GM18526 (cell line): Measurements from ENCODE around the gene CHST9.

ENCODE experiments used
- POLR2A ChIP-seq: IDR thresholded peaks from 3 replicates; pipeline ENCODE4 v1.6.1; 2011; ENCODE audit not compliant: insufficient read length; ENCODE audit errors: extremely low read depth

CHST9 gene

DNA sequence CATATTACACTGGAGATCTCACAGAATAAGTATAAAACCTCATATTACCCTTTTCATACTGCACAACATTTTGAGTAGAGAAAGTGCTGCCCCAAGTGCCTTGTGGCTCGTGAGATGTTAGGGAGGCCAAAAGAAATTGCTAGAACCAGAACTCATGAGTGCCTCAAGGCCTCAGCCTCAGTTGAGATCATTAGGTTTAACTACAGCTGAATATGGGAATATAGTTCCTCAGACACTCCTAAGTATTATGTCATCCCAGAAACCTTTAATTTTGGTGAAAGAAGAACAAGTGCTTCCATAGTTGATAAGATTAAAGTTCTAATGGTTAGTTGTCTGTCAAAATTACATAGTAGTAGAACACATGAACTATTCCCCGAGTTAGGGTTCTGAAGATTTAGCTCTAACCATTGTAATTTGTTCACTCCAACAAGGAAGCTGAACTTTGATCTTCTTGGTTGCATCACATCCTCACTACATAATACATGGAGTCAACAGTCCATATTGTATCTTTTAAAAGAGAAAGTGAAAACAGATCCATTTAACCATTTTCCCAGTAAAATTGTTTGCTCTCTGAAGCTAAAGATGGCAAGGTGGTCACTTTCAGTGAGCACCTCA, 310.0 kb downstream of the CHST9 start:
- no peak for TF ChIP-seq POLR2A

DNA sequence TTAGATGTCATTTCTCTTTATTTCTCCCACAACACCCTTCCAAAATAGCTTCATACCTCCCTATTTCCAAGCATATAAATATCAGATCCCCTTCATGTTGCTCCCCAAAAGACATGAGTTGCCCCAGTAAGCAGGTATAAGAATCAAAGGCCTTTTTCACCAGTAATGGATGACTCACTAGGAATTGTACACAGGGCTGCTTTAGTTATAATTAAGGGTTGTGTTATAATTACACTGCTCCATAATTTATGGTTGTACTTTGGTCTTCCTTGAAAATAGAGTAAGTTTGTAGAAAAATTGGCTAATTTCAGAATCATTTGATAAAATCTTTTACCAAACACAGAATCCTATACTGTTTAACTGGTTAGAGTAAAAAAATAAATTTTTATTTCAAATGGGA, 310.8 kb downstream of the CHST9 start:
- no peak for TF ChIP-seq POLR2A

DNA sequence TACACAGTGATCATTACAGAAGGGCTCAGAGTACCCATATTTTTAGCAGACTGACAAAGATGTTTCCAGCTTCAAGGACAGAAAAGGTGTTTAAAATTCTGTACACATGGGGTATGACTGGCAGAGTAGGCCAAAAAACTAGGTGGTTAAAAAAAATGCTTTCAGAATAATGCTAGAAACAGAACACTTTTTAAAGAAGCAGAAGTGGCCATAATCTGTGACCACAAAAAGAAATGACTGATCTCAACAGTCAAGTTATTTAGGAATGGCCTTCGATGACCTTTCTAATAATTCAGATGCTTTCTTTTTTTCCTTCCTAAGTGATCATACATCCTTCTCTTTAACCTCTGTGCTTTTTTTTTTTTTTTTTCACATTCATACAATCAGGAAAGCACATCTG, 315.5 kb downstream of the CHST9 start:
- no peak for TF ChIP-seq POLR2A

DNA sequence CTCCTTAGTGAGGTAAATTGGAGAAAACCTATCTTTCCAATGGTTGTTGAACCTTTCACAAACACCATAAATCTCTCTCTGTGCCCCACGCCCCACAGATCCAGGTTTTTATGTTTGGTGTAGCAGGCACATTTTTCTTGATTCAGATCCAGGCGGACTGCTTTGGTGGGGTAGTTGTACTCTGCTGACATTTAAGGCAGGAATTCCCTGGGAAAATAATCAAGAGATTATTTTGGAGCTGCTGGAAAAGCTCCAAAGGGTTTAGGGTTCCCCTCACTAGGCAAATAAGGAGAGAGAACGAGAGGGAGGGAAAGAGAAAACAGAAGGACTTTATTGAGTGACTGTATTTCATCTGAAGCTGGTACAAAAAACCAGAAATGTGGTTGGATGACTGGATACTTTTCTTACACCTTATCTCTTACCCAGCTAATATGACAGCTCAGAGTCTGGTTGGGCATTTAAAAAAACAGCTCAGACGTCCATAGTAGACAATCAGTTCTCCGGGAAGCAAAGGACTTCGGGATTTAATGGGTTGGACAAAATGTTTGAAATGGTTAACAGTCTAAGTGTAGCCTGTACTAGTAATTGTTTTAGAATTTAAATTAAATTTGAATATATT, 316.0 kb downstream of the CHST9 start:
- TF ChIP-seq POLR2A = no peak

DNA sequence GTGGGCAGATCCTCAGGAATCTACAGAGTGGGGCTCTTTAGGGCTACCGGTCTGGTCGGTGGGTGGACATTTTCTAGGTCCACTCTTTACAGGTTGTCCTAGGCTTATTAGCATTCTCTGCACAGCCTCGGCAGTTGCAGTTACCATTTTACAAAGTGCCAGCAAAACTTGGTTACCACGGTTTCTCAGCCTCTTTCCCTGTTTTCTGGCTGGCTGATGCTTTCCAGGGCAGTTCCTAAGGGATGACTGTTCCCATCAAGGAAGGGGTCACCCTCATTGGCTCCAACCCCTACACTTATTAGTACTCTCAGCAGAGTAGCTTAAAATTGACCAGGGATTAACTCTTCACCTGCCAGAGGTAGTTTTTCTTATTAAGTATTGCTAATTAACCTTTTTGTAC, 317.6 kb downstream of the CHST9 start:
- no peak for TF ChIP-seq POLR2A

DNA sequence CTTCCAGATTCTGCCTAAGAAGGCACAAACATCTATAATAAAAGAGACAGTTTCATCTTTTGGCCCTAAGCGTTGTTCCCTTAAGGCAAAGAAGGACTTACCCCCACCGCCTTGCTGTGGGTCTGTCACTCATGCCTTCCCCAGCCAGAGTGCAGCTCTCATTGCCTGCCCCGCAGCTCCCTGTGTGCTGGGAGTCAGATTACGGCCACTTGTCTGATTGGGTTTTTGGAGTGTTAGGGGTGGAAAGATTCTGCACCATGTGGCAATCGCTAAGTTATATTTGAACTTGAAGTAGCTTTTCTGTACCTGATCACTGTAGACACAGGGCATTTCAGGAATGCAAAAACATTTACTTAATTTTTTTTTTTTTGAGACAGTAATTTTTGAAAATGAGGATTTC, 319.6 kb downstream of the CHST9 start, which contains the start of gene AQP4:
Gene AQP4 (minus strand): TSS at position 151 of the 400 bp plus-strand sequence. CDS start 18 bp downstream, at position 133.
- no peak for TF ChIP-seq POLR2A

DNA sequence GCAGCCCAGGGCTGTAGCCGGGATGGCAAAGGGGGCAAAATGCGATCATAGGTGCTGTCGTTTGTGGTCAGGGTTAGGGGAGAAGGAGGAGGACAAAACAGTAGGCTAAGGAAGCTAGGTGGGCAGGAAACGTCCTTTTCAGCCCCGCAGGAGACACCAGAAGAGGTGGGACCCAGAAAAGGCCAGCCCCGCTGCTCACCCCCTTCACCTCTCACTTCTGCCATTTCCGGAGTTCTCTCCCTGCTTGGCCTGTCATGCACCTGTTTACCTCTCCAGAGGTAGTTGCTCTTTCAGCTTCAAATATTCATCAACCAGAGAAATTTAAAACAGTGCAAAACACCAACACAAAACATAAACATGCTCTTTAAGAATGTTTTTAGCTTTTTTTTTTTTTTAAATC, 320.4 kb downstream of the CHST9 start:
- no peak for TF ChIP-seq POLR2A

DNA sequence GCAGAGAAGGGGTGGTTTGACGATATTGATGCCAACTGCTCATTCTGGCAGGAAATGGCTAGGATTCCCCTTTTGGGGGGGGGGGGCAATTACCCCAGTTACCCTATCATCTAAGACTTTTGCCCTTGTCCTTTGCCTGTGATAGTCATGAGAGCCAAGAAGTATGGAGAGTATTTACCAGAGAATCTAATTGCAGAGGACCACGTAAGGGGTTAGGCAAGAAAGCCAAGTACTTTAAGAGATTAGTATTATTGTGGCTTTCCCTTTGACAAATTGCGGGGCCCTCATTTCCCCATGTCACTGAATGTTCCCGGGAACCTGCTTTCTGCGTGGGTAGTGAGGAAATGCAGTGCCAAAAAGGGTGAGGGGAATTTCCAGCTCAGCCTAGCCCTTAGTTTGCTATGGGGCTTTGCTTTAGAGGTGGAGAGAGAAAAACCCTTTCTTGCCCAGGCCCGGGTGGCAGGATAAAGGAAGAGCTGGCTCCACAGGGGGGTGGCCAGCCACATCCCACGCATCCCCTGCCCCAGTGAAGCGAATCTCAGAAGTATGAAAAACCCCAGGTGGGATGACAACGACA, 321.1 kb downstream of the CHST9 start:
- TF ChIP-seq POLR2A = no peak

DNA sequence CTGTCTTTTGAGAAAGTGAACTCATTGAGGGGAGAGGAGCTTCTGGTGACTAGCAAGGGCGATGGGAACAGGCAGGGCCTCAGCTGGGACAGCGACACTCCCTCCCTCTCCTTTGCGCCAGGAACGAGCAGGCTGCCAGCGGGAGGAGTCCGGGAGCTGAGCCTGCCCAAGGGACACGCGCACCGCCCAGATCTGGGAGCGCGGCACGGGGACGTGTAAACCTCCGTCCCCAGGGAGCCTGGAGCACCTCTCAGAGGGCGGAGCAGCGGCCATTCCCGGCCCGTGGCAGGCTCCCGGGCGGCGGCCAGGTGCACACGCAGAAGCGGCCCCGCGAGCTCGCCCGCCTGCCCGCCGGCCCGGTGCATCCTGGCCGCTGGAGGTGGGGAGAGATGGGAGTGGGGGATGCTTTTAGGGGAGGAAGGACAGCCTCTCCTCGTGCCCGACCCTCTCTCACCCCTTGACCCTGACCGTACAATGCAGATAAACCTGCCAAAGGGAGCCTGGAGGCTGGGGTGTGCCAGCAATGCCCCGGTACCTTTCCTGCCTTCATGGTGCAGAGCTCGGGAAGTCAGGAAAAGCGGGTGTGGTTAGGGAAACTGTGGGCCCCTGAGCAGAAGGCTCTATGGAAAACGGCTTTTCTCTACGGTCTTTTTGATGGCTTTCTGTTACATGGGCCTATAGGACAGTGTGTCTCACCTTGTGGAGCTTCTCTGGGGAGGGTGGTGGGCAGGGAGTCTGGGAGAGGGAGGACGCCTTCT, 321.8 kb downstream of the CHST9 start:
- TF ChIP-seq POLR2A = no peak

DNA sequence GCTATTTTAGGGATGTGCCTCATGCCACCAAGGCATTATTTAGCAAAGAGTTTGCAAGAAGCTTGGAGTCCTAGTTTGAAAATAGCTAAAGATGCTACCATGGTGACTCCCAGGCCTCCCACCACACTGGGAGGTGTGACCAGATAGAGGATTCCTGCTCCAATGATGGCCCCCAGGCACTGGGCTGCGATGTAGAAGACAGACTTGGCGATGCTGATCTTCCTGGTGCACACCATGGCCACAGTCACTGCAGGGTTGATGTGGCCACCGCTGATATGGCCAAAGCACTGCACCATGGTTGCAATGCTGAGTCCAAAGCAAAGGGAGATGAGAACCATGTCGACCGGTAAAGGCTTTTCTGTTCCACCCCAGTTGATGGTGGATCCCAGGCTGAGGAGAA, 323.0 kb downstream of the CHST9 start:
- TF ChIP-seq POLR2A = no peak
